ENCODE measurements around the gene ZNF770. TPM values are rescaled to one million over a fixed set of nuclear protein-coding genes. Genes with fewer than 3 reads are reported as not detected.

ZNF770 gene
- total RNA-seq, 1 experiment from 2014 or later, result 33.0 TPM

DNA sequence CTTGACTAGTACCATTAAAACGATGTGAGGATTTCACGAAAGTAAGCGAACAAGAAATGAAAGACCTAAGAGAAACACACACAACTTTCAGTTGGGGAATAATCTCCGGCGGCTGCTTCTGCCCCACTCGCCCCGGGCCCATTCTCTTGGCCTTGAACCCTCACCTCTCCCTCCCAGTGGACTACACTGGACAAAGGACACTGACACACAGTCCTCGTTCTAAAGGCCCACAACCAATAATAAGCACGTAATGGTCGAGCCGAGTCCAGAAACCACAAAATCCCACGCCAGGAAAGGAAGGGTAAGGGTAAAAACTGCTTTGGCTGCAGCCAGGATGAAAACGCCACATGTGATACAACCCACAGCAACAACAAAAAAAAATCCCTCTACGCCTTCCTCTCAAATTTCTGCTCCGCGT is 469 bp downstream of the ZNF770 start:
- DNase-seq, result no peak
- Histone ChIP-seq H3K4me1 (peaks cover 4% of the 10 kb centered on the region; the same call in 1 of the 2 replicates), H3K27me3 (replicated peaks; ENCODE audit: control insufficient read depth, insufficient read depth, low read length) (no peaks in the 10 kb centered on the region), H3K4me3 (ENCODE audit: low read depth, low read length) (peak overlapping the region; percentile 90), H3K36me3 (ENCODE audit: control insufficient read depth, insufficient read depth, low read length) (no peaks in the 10 kb centered on the region), H3K9me3 (no peaks in the 10 kb centered on the region)
- no peaks in the 10 kb centered on the region for H3K9me3 Mint-ChIP-seq (ENCODE audit: unreplicated experiment)
- H3K27ac Mint-ChIP-seq (ENCODE audit: unreplicated experiment), result peak overlapping the region; percentile 98
- no TSS peak for BruUV-seq (replicated peaks)
- H3K4me1 Mint-ChIP-seq (ENCODE audit: low read depth, unreplicated experiment), result peaks cover 6% of the 10 kb centered on the region
- POLR2A ChIA-PET, result interaction anchor here (2.8 kb wide), 1 partner anchor 18 kb away, joined by 26 read pairs; the partner anchor contains the start of gene AQR
- H3K36me3 Mint-ChIP-seq (ENCODE audit: insufficient read depth, unreplicated experiment), result peaks cover 20% of the 10 kb centered on the region
- intact Hi-C loops (cut with micrococcal nuclease; ENCODE audit: unreplicated experiment), result loop anchor here (1.0 kb wide), 1 partner anchor 18 kb away; the partner anchor contains the start of gene AQR
- H3K27me3 Mint-ChIP-seq (ENCODE audit: insufficient read depth, unreplicated experiment), result no peaks in the 10 kb centered on the region
- H3K4me3 Mint-ChIP-seq (ENCODE audit: unreplicated experiment), result peak overlapping the region; percentile 95
- CTCF ChIA-PET, result interaction anchor here (2.9 kb wide), 1 partner anchor 18 kb away, joined by 30 read pairs; the partner anchor contains the start of gene AQR
- TF ChIP-seq, protein P1, sequence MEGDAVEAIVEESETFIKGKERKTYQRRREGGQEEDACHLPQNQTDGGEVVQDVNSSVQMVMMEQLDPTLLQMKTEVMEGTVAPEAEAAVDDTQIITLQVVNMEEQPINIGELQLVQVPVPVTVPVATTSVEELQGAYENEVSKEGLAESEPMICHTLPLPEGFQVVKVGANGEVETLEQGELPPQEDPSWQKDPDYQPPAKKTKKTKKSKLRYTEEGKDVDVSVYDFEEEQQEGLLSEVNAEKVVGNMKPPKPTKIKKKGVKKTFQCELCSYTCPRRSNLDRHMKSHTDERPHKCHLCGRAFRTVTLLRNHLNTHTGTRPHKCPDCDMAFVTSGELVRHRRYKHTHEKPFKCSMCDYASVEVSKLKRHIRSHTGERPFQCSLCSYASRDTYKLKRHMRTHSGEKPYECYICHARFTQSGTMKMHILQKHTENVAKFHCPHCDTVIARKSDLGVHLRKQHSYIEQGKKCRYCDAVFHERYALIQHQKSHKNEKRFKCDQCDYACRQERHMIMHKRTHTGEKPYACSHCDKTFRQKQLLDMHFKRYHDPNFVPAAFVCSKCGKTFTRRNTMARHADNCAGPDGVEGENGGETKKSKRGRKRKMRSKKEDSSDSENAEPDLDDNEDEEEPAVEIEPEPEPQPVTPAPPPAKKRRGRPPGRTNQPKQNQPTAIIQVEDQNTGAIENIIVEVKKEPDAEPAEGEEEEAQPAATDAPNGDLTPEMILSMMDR (IDR thresholded peaks at IDR 0.05; ENCODE audit: insufficient read depth in 1 of 2, low read depth in 1 of 2, low read length in 1 of 2, severe bottlenecking in 1 of 2, unreplicated experiment in 1 of 2), result no peak

GRCh38 chr15:34986771-34987480 is 1.2 kb downstream of the ZNF770 start:
- ChIA-PET POLR2A (interaction anchor here (2.8 kb wide), 1 partner anchor 17 kb away, joined by 26 read pairs; the partner anchor contains the start of gene AQR), CTCF (interaction anchor here (2.9 kb wide), 1 partner anchor 18 kb away, joined by 30 read pairs; the partner anchor contains the start of gene AQR)
- Mint-ChIP-seq H3K9me3 (ENCODE audit: unreplicated experiment) (no peaks in the 10 kb centered on the region), H3K27me3 (ENCODE audit: insufficient read depth, unreplicated experiment) (no peaks in the 10 kb centered on the region), H3K27ac (ENCODE audit: unreplicated experiment) (peak overlapping the region; percentile 98), H3K4me1 (ENCODE audit: low read depth, unreplicated experiment) (peaks cover 6% of the 10 kb centered on the region), H3K36me3 (ENCODE audit: insufficient read depth, unreplicated experiment) (peaks cover 27% of the 10 kb centered on the region), H3K4me3 (ENCODE audit: unreplicated experiment) (peak overlapping the region; percentile 95)
- DNase-seq, result no peak
- intact Hi-C loops (cut with micrococcal nuclease; ENCODE audit: unreplicated experiment), result no loop called here
- peak overlapping the region; percentile 90 for H3K4me3 ChIP-seq (ENCODE audit: low read depth, low read length)
- no peaks in the 10 kb centered on the region for H3K9me3 ChIP-seq
- no TSS peak for BruUV-seq (replicated peaks)
- H3K4me1 ChIP-seq, result peaks cover 4% of the 10 kb centered on the region; the same call in 1 of the 2 replicates
- H3K36me3 ChIP-seq (ENCODE audit: control insufficient read depth, insufficient read depth, low read length), result no peaks in the 10 kb centered on the region
- TF ChIP-seq, protein P1 (IDR thresholded peaks at IDR 0.05; ENCODE audit: insufficient read depth in 1 of 2, low read depth in 1 of 2, low read length in 1 of 2, severe bottlenecking in 1 of 2, unreplicated experiment in 1 of 2), result no peak
- H3K27me3 ChIP-seq (replicated peaks; ENCODE audit: control insufficient read depth, insufficient read depth, low read length), result no peaks in the 10 kb centered on the region

DNA sequence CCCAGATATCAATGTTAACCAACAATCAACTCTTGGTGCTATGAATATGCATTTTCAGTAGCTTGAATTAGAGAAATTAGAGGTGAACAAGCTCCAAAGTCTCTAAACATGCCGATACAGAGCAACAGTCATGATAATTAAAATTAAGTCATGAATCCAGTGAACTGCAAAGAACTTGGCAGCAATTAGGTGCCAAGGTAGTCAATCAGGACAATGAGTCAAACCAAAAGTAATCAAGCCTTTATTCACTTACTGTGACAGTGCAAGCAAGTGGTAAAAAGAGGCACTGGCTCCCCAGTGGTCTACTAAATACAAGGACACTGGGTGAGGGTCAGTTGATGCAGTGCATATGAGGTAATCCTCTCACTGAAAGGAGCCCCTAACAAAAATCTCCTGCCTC is 1.8 kb downstream of the ZNF770 start:
- BruUV-seq (replicated peaks), result no TSS peak
- CTCF ChIA-PET, result interaction anchor here (2.9 kb wide), 1 partner anchor 17 kb away, joined by 30 read pairs; the partner anchor contains the start of gene AQR
- H3K36me3 ChIP-seq (ENCODE audit: control insufficient read depth, insufficient read depth, low read length), result no peaks in the 10 kb centered on the region
- TF ChIP-seq, protein P1 (IDR thresholded peaks at IDR 0.05; ENCODE audit: insufficient read depth in 1 of 2, low read depth in 1 of 2, low read length in 1 of 2, severe bottlenecking in 1 of 2, unreplicated experiment in 1 of 2), result no peak
- no peak overlapping the region for H3K27ac Mint-ChIP-seq (ENCODE audit: unreplicated experiment)
- no peaks in the 10 kb centered on the region for H3K9me3 ChIP-seq
- H3K36me3 Mint-ChIP-seq (ENCODE audit: insufficient read depth, unreplicated experiment), result peaks cover 33% of the 10 kb centered on the region
- no peak for DNase-seq
- no peaks in the 10 kb centered on the region for H3K27me3 Mint-ChIP-seq (ENCODE audit: insufficient read depth, unreplicated experiment)
- no peaks in the 10 kb centered on the region for H3K9me3 Mint-ChIP-seq (ENCODE audit: unreplicated experiment)
- peaks cover 6% of the 10 kb centered on the region for H3K4me1 Mint-ChIP-seq (ENCODE audit: low read depth, unreplicated experiment)
- no peaks in the 10 kb centered on the region for H3K27me3 ChIP-seq (replicated peaks; ENCODE audit: control insufficient read depth, insufficient read depth, low read length)
- no peak overlapping the region; the same call in 1 of the 2 replicates for H3K4me3 ChIP-seq (ENCODE audit: low read depth, low read length)
- H3K4me1 ChIP-seq, result peaks cover 4% of the 10 kb centered on the region; the same call in 1 of the 2 replicates
- POLR2A ChIA-PET, result interaction anchor here (2.8 kb wide), 1 partner anchor 17 kb away, joined by 26 read pairs; the partner anchor contains the start of gene AQR
- intact Hi-C loops (cut with micrococcal nuclease; ENCODE audit: unreplicated experiment), result no loop called here
- peak overlapping the region; percentile 95 for H3K4me3 Mint-ChIP-seq (ENCODE audit: unreplicated experiment)

All from Caco-2 (cell line).